ENCODE measurements around the gene RAC2.

Gene RAC2

GRCh38 chr22:37178350-37179125, 65.5 kb downstream of the RAC2 start:
- DNase-seq (ENCODE audit: low read depth in 1 of 2, low spot score in 1 of 2): no peak

- no peak for DNase-seq (ENCODE audit: low read depth in 1 of 2, low spot score in 1 of 2)
These were observed 66.3 kb downstream of the RAC2 start for GRCh38 chr22:37177755-37178154.

GRCh38 chr22:37177221-37177620, 66.8 kb downstream of the RAC2 start:
- DNase-seq (ENCODE audit: low read depth in 1 of 2, low spot score in 1 of 2): no peak

- DNase-seq (ENCODE audit: low read depth in 1 of 2, low spot score in 1 of 2): no peak
These were observed 67.5 kb downstream of the RAC2 start for GRCh38 chr22:37176464-37177061.

GRCh38 chr22:37175414-37176281, 68.4 kb downstream of the RAC2 start:
- DNase-seq (ENCODE audit: low read depth in 1 of 2, low spot score in 1 of 2): no peak

Measured in activated CD4-positive, alpha-beta T cell treated with anti-CD3 and anti-CD28 coated beads, Interleukin-2, amount 50 U/mL, for 24 hours (primary cell).